Suppressor macrophage (primary cell): Measurements from ENCODE around the gene PCARE.

ENCODE experiments used
- DNase-seq, 4 experiments: peaks; one replicate each; pipeline ENCODE4 v3.0.0-alpha.2; 2020 to 2022

Gene PCARE

GRCh38 chr2:29096969-29097368, 22.6 kb upstream of the PCARE start:
- peak in 2 of 4 experiments; percentile 28 to 40 for DNase-seq

GRCh38 chr2:29090311-29090710, 16.0 kb upstream of the PCARE start:
- peak in 1 of 4 experiments; percentile 23 for DNase-seq

- no peak for DNase-seq
Observed at GRCh38 chr2:29084554-29084953, 10.2 kb upstream of the PCARE start.

- DNase-seq, result no peak
Observed at GRCh38 chr2:29082804-29083495, 8.6 kb upstream of the PCARE start.

GRCh38 chr2:29080886-29081743, 6.8 kb upstream of the PCARE start:
- peak; percentile 73 to 93 (median 88) for DNase-seq

GRCh38 chr2:29079887-29080286, 5.6 kb upstream of the PCARE start:
- DNase-seq, result no peak

- DNase-seq, result no peak
Observed at GRCh38 chr2:29075894-29076705, 1.8 kb upstream of the PCARE start.

GRCh38 chr2:29073933-29074332, 390 bp downstream of the PCARE start:
- DNase-seq, result peak; percentile 40 to 67 (median 60)

- no peak for DNase-seq
Observed at GRCh38 chr2:29072971-29073725, 1.2 kb downstream of the PCARE start.

- DNase-seq, result no peak
Observed at GRCh38 chr2:29072251-29072650, 2.1 kb downstream of the PCARE start.

- no peak for DNase-seq
Observed at GRCh38 chr2:29071032-29071975, 3.0 kb downstream of the PCARE start.

GRCh38 chr2:29070526-29070925, 3.8 kb downstream of the PCARE start:
- DNase-seq, result no peak

- no peak for DNase-seq
Observed at GRCh38 chr2:29068513-29068912, 5.8 kb downstream of the PCARE start.

- DNase-seq, result peak; percentile 50 to 77 (median 74)
Observed at GRCh38 chr2:29066997-29067605, 7.2 kb downstream of the PCARE start.

- DNase-seq, result peak; percentile 67 to 87 (median 80)
Observed at GRCh38 chr2:29066271-29066860, 8.0 kb downstream of the PCARE start.

GRCh38 chr2:29065068-29065811, 9.1 kb downstream of the PCARE start:
- DNase-seq, result no peak

- no peak for DNase-seq
Observed at GRCh38 chr2:29064746-29065067, 9.6 kb downstream of the PCARE start.

- DNase-seq, result no peak
Observed at GRCh38 chr2:29064346-29064715, 10.0 kb downstream of the PCARE start.

GRCh38 chr2:29063646-29064345, 10.5 kb downstream of the PCARE start:
- DNase-seq, result no peak
